ENCODE measurements around the gene CDH18. TPM values are rescaled to one million over a fixed set of nuclear protein-coding genes. Genes with fewer than 3 reads are reported as not detected.
A peak's percentile ranks its signal among the peaks of the same experiment; 100 is the strongest.

The CDH18 gene
- polyA plus RNA-seq, 1 donor from 2014 or later: 5.6 TPM

DNA sequence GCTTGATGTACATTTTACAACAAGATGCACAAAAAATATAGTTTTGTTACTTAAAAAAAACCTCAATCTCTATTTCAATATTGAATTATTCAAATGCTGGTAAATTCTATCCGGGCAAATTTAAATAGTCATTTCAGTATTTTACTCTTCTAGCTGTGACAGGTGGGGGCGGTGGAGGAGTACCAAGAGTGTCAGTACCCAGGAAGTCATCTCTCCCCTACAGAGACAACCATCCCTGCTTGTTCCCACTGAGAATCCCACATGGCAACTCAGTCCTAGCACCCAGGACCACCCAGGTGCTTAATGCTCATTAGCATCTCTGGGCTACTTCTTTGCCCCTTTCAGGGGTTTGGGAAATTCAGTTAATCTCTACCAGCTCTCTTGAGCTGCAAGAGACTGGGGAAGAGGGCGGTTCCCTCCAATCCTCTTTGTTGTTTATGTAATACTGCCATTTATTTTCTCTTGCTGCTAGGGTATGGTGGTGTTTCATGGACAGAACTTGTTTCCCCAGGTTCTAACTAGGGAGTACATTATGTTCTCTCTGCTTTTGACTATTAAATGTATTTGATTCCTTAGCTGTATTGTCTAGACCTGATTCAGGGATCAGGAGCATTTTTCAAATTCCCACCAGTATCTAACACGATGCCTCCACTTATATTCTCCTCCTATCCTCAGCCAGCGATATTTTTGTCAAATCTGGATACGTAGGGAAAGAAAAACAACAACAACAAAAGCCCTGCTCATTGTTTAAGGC lies 122.5 kb downstream of the CDH18 start:
- Histone ChIP-seq H3K27ac (ENCODE audit: low read length) (peak overlapping the region; percentile 64), H3F3A (ENCODE audit: insufficient read depth, low read length, poor library complexity, severe bottlenecking) (no peaks in the 10 kb centered on the region), H3K79me2 (replicated peaks; ENCODE audit: insufficient read depth, low read length) (no peaks in the 10 kb centered on the region), H4K20me1 (ENCODE audit: insufficient read depth) (no peaks in the 10 kb centered on the region), H3K9me3 (ENCODE audit: low read length) (no peaks in the 10 kb centered on the region), H3K27me3 (ENCODE audit: insufficient read depth, low read depth, low read length) (no peaks in the 10 kb centered on the region), H3K4me2 (ENCODE audit: low read length) (peak overlapping the region; percentile 40), H3K4me3 (ENCODE audit: low read length) (peak overlapping the region; percentile 43), H3K9ac (ENCODE audit: low read length) (peak overlapping the region; percentile 6), H3K36me3 (ENCODE audit: insufficient read depth, low read length) (no peaks in the 10 kb centered on the region), H2AFZ (ENCODE audit: low read depth, low read length) (no peak overlapping the region), H3K9me2 (ENCODE audit: insufficient read depth, low read length) (no peaks in the 10 kb centered on the region)
- TF ChIP-seq EZH2 (IDR thresholded peaks at IDR 0.05; ENCODE audit: borderline replicate concordance, insufficient read depth, low read length, poor library complexity, severe bottlenecking): no peak
- TF ChIP-seq EP300 (conservative IDR thresholded peaks at IDR 0.05; ENCODE audit: poor library complexity, severe bottlenecking): no peak
- TF ChIP-seq, protein P1, sequence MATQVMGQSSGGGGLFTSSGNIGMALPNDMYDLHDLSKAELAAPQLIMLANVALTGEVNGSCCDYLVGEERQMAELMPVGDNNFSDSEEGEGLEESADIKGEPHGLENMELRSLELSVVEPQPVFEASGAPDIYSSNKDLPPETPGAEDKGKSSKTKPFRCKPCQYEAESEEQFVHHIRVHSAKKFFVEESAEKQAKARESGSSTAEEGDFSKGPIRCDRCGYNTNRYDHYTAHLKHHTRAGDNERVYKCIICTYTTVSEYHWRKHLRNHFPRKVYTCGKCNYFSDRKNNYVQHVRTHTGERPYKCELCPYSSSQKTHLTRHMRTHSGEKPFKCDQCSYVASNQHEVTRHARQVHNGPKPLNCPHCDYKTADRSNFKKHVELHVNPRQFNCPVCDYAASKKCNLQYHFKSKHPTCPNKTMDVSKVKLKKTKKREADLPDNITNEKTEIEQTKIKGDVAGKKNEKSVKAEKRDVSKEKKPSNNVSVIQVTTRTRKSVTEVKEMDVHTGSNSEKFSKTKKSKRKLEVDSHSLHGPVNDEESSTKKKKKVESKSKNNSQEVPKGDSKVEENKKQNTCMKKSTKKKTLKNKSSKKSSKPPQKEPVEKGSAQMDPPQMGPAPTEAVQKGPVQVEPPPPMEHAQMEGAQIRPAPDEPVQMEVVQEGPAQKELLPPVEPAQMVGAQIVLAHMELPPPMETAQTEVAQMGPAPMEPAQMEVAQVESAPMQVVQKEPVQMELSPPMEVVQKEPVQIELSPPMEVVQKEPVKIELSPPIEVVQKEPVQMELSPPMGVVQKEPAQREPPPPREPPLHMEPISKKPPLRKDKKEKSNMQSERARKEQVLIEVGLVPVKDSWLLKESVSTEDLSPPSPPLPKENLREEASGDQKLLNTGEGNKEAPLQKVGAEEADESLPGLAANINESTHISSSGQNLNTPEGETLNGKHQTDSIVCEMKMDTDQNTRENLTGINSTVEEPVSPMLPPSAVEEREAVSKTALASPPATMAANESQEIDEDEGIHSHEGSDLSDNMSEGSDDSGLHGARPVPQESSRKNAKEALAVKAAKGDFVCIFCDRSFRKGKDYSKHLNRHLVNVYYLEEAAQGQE (IDR thresholded peaks at IDR 0.05; ENCODE audit: borderline replicate concordance): no peak
- TF ChIP-seq POLR2AphosphoS5 (IDR thresholded peaks at IDR 0.05): no peak
- TF ChIP-seq TAF1 (IDR thresholded peaks at IDR 0.05; ENCODE audit: low read depth): no peak
- no peak for TF ChIP-seq RAD21 (conservative IDR thresholded peaks at IDR 0.05)
- no peak for TF ChIP-seq MXI1 (conservative IDR thresholded peaks at IDR 0.05; ENCODE audit: poor library complexity, severe bottlenecking)
- TF ChIP-seq SMC3 (conservative IDR thresholded peaks at IDR 0.05; ENCODE audit: poor library complexity): no peak
- TF ChIP-seq, protein P2, sequence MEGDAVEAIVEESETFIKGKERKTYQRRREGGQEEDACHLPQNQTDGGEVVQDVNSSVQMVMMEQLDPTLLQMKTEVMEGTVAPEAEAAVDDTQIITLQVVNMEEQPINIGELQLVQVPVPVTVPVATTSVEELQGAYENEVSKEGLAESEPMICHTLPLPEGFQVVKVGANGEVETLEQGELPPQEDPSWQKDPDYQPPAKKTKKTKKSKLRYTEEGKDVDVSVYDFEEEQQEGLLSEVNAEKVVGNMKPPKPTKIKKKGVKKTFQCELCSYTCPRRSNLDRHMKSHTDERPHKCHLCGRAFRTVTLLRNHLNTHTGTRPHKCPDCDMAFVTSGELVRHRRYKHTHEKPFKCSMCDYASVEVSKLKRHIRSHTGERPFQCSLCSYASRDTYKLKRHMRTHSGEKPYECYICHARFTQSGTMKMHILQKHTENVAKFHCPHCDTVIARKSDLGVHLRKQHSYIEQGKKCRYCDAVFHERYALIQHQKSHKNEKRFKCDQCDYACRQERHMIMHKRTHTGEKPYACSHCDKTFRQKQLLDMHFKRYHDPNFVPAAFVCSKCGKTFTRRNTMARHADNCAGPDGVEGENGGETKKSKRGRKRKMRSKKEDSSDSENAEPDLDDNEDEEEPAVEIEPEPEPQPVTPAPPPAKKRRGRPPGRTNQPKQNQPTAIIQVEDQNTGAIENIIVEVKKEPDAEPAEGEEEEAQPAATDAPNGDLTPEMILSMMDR (IDR thresholded peaks at IDR 0.05; ENCODE audit: poor library complexity, severe bottlenecking): no peak

DNA sequence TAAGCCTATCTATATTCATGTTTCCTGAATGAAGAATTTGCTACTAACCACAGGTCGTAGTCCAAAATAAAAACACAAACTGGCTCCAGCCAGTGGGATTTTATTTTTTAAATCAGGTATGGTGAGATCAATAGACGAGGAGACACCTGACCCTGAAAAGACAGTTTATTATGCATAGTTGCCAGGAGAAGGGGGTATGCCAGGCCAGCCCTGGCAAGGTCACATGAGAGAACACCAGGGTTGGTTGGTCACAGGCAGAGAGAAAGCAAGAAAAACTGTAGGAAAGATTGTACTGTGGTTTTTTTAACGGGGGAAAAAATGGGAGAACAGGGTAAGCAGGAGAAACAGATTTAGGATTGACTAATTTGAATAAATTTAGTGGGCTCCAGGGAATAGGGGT lies 125.3 kb downstream of the CDH18 start:
- Histone ChIP-seq H4K20me1 (ENCODE audit: insufficient read depth) (no peaks in the 10 kb centered on the region), H2AFZ (ENCODE audit: low read depth, low read length) (no peak overlapping the region), H3K9me2 (ENCODE audit: insufficient read depth, low read length) (no peaks in the 10 kb centered on the region), H3F3A (ENCODE audit: insufficient read depth, low read length, poor library complexity, severe bottlenecking) (no peaks in the 10 kb centered on the region), H3K36me3 (ENCODE audit: insufficient read depth, low read length) (no peaks in the 10 kb centered on the region), H3K79me2 (replicated peaks; ENCODE audit: insufficient read depth, low read length) (no peaks in the 10 kb centered on the region), H3K4me3 (ENCODE audit: low read length) (no peak overlapping the region), H3K9ac (ENCODE audit: low read length) (no peak overlapping the region), H3K27ac (ENCODE audit: low read length) (no peak overlapping the region), H3K4me2 (ENCODE audit: low read length) (no peak overlapping the region), H3K9me3 (ENCODE audit: low read length) (no peaks in the 10 kb centered on the region), H3K27me3 (ENCODE audit: insufficient read depth, low read depth, low read length) (no peaks in the 10 kb centered on the region)
- no peak for TF ChIP-seq POLR2AphosphoS5 (IDR thresholded peaks at IDR 0.05)
- no peak for TF ChIP-seq MXI1 (conservative IDR thresholded peaks at IDR 0.05; ENCODE audit: poor library complexity, severe bottlenecking)
- TF ChIP-seq, protein P2 (IDR thresholded peaks at IDR 0.05; ENCODE audit: poor library complexity, severe bottlenecking): no peak
- TF ChIP-seq EZH2 (IDR thresholded peaks at IDR 0.05; ENCODE audit: borderline replicate concordance, insufficient read depth, low read length, poor library complexity, severe bottlenecking): no peak
- TF ChIP-seq SMC3 (conservative IDR thresholded peaks at IDR 0.05; ENCODE audit: poor library complexity): no peak
- no peak for TF ChIP-seq RAD21 (conservative IDR thresholded peaks at IDR 0.05)
- TF ChIP-seq, protein P1 (IDR thresholded peaks at IDR 0.05; ENCODE audit: borderline replicate concordance): no peak
- TF ChIP-seq EP300 (conservative IDR thresholded peaks at IDR 0.05; ENCODE audit: poor library complexity, severe bottlenecking): no peak
- TF ChIP-seq TAF1 (IDR thresholded peaks at IDR 0.05; ENCODE audit: low read depth): no peak

All from neural cell (in vitro differentiated cells).